Measurements from ENCODE around the gene KCNJ1.

The KCNJ1 gene

DNA sequence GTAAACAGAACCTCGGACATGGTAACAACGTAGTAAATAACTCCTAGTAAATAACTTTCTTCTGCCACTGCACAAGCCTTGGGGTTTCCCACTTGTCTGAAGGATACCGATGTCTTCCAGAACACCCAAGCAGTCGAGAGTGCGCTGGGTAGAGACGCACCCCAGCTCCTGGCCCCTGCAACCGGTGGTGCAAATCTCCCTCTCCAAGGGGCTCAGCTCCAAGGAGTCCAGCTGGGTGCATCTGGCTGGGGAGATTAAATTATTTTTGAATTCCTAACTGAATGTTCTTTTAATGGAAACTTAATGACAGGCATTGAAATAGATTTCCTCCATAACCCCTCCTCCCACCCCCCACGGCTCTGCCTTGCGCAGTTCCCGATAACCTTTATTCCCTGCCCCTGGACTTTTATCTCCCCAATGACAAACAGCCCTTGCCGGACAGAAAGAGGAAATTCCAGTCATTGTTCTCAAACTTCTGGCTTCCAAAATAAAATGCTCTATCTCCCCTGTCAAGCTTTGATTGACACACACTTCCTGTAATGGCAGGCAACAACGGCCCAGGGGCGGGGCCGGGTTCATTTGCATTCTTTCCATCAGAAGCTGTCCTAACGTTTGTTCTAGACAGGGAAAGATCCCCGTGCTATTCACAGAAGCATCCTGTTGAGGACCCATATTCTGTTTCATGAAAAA lies 31.2 kb downstream of the KCNJ1 start:
- H3K36me3 Mint-ChIP-seq (ENCODE audit: low read depth), result peaks cover 11% of the 10 kb centered on the region
- H3K4me1 Mint-ChIP-seq (ENCODE audit: low read depth), result peaks cover 34% of the 10 kb centered on the region
- H3K4me3 Mint-ChIP-seq, result no peak overlapping the region
- no peak overlapping the region for H3K27ac Mint-ChIP-seq
- H3K27me3 Mint-ChIP-seq (ENCODE audit: low read depth), result peaks cover under 1% of the 10 kb centered on the region
- peaks cover 13% of the 10 kb centered on the region for H3K9me3 Mint-ChIP-seq

DNA sequence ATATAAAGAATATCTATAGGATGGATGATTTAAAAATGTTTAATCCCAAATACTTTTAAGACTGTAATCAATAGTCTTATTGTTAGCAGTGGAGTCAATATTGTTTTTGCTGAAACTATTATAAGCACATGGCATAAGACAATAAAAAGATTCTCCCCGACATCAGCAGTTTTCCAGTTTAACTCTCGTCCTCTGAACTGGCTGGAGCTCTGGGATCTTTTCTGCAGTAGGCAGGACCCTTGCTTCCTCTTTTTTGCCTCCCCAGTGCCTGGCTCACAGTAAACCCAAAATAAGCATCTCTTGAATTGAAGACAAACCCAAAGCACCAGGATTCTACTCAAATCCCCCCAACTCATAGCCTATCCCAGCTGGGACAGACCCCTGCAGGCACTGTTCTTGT lies 32.9 kb downstream of the KCNJ1 start:
- H3K27me3 Mint-ChIP-seq (ENCODE audit: low read depth), result no peaks in the 10 kb centered on the region
- no peak overlapping the region for H3K27ac Mint-ChIP-seq
- no peak overlapping the region for H3K4me3 Mint-ChIP-seq
- peaks cover 6% of the 10 kb centered on the region for H3K36me3 Mint-ChIP-seq (ENCODE audit: low read depth)
- H3K4me1 Mint-ChIP-seq (ENCODE audit: low read depth), result peaks cover 36% of the 10 kb centered on the region
- H3K9me3 Mint-ChIP-seq, result peaks cover 12% of the 10 kb centered on the region

DNA sequence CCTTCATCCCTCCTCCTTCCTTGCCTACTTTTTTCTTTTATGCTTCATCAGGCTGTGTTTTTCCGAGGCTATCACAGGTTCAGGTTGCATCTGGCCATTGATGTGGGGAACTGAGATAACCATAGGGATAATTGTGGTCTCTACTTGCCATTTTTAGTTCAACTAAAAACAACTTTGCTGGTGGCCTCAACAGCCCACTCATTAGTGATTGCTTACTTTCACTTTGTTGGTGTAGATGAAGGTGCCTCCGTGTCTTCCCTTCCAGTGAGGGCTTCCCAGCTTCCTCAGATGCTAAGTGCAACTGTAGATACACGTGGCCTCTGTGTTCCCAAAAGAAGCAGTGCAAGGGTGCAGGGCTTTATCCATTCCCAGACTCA lies 35.0 kb downstream of the KCNJ1 start:
- Mint-ChIP-seq H3K27ac (peak overlapping the region; percentile 77), H3K4me1 (ENCODE audit: low read depth) (peaks cover 24% of the 10 kb centered on the region), H3K9me3 (peaks cover 1% of the 10 kb centered on the region), H3K27me3 (ENCODE audit: low read depth) (no peaks in the 10 kb centered on the region), H3K36me3 (ENCODE audit: low read depth) (peaks cover 2% of the 10 kb centered on the region), H3K4me3 (peak overlapping the region; percentile 60)

DNA sequence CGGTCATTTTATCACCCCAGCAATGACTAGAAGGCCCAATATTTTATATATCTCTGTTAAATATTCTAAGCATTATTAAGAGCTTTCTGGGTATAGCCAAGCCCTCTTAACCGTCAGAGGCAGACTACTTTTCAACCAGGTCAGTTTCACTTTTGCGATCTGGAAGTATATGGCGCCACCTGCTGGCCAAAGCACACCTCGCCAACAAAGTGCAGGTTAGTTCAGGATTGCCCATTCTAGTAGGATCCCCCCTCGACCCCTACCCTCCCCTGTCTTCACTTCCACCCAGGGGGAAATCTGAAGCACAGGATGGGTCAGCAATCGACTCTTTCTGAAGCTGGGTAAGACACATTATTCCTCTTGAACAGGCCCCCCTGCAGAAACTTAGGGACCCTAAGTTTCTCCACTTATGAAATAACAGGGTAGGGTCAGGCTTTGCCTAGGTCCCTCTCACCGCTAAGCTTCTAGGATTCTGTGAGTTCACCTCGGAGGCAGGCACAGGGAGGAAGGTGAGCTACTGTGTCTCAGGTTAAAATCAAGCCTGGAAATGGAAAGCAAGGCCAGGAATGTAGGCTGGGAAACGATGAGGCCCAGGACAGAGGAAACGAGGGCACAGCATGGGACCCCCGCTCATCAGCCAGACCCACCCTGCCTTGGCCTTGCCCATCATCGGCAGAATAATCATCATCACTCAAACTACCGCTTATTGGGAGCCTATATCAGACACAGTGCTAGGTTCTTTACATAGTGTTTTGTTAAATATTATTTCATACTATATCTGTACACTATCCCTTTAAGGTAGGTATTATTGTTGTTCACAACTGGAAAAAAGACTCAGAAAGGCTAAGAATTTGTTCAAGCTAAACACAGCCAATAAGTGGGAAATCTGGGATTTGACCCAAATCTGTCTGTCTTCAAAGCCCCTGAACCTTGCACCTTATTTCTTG lies 35.6 kb downstream of the KCNJ1 start:
- Mint-ChIP-seq H3K9me3 (no peaks in the 10 kb centered on the region), H3K27me3 (ENCODE audit: low read depth) (no peaks in the 10 kb centered on the region), H3K27ac (peak overlapping the region; percentile 82), H3K4me3 (peak overlapping the region; percentile 45), H3K4me1 (ENCODE audit: low read depth) (peaks cover 21% of the 10 kb centered on the region), H3K36me3 (ENCODE audit: low read depth) (peaks cover 2% of the 10 kb centered on the region)

DNA sequence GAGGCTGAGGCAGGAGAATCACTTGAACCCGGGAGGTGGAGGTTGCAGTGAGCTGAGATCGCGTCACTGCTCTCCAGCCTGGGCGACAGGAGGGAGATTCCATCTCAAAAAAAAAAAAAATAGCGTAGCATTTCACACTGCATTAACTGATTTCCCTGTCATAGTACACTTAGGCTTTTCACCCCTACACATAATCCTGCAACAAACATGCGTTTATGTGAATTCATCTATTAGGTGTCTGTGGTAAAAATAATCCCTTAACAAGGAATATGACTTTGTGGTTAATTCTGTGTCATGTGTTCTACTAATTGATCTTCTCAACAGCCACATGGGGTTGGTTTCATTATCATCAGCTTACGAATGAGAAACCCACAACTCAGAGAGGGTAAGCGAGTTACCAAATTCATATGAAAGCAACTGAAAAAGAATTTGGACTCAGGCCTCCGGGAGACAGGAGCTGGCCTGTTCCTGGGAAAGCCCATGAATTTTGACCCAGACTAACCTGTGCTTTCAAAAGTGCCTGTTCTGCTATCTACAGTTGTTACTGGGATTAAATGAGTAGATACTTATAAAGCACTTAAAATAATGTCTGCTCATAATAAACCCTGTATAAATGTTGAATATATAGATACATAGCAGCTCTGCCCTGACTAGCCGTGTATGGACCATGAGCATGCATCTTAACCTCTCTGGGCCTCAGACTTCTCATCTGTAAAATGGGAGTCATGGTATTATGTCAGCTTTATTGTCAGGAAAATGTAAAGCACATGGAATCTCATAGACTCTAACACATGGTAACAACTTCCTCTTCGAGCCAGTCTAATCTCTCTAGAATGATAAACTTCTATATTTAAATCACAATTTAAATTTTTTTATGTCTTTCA lies 36.6 kb downstream of the KCNJ1 start:
- peak overlapping the region; percentile 82 for H3K27ac Mint-ChIP-seq
- peaks cover 18% of the 10 kb centered on the region for H3K4me1 Mint-ChIP-seq (ENCODE audit: low read depth)
- H3K9me3 Mint-ChIP-seq, result no peaks in the 10 kb centered on the region
- no peaks in the 10 kb centered on the region for H3K36me3 Mint-ChIP-seq (ENCODE audit: low read depth)
- no peak overlapping the region for H3K4me3 Mint-ChIP-seq
- H3K27me3 Mint-ChIP-seq (ENCODE audit: low read depth), result no peaks in the 10 kb centered on the region

DNA sequence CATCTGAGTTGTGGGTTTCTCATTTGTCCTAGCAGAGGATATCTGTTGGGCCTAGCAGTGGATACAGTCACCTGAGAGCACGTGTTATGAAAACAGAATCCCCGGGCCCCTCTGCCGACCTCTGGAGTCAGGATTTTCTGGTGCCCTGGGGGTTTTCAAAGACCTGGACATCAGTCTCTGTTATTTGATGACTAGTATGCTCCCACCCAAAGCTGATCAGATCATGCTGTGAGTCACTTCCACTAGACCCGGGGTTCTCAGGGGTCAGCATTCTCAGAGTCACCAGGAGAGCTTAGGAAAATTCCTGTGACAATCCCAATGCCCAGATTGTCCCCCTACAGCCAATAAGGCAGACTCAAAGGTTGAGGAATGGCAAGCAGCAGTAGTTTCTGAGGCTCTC lies 38.7 kb downstream of the KCNJ1 start:
- Mint-ChIP-seq H3K27me3 (ENCODE audit: low read depth) (no peaks in the 10 kb centered on the region), H3K4me1 (ENCODE audit: low read depth) (peaks cover 18% of the 10 kb centered on the region), H3K9me3 (no peaks in the 10 kb centered on the region), H3K36me3 (ENCODE audit: low read depth) (no peaks in the 10 kb centered on the region), H3K27ac (no peak overlapping the region), H3K4me3 (no peak overlapping the region)

DNA sequence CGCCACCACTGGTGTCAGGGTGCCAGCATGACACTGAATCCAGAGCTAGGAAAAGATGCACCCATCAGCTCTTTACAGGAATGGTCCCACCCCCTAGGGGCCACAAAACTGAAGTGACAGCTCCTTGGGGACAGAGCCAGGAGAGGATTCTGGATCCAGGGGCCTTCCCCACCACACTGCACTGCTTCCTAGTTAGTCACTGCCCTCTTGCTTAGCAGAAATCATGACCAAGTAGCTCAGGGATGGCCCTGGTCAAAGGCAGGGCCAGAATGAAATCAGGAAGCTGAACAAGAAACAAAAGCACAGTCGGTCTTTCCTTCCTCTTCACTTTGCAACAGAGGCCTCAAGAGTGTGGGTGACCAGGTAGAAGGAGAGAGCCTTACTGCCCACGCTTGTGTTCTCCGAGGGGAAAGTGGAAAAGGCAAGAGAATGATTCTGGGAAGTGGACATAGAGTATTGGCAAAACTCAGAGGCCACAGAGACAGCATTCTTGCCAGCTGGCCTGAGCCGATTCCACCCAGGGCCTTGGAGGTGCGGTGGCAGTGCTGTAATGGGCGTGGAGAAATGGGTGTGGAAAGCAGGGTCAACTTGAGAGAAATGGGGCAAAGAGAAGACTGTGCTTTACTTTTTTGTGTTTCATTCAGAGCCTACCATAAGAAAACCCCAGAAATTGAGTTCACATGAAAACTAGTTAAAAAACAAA lies 39.8 kb downstream of the KCNJ1 start:
- Mint-ChIP-seq H3K27me3 (ENCODE audit: low read depth) (no peaks in the 10 kb centered on the region), H3K27ac (peak overlapping the region; percentile 1), H3K36me3 (ENCODE audit: low read depth) (no peaks in the 10 kb centered on the region), H3K4me3 (no peak overlapping the region), H3K9me3 (no peaks in the 10 kb centered on the region), H3K4me1 (ENCODE audit: low read depth) (peaks cover 15% of the 10 kb centered on the region)

DNA sequence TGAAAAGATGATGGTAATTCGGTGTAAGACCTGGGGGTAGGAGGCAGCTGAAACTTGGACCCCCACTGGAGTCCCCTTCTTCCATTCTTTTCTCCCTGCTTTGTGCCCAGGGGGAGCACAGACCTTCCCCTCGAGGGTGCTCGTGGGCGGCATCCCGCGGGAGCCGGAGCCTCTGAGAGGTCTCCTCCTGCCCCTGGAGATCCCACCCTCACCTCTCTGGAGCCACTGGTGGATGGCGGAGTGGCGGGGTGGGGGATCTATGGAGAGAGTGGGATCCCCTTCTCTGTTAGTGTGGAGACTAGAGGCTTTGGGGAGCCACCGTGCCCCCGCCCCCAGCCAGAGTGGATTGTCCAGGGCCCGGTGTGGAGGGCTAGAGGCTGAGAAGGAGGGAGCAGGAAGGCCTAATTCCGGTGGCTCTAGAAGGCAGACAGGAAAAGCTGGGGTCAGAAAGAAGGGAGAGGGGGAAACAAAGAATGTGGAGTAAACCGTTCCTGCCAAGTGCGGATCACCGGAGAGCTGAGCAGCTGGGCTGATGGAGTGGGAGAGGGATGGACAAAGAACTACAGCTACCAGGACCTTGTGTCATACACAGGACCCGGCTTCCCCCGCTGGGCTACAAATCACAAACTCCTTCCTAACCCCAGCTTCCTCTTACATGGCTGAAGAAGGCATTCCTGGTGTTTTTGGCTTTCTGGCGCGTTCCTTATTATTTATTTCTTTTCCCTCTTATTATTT lies 41.9 kb downstream of the KCNJ1 start:
- peaks cover 2% of the 10 kb centered on the region for H3K36me3 Mint-ChIP-seq (ENCODE audit: low read depth)
- no peak overlapping the region for H3K4me3 Mint-ChIP-seq
- no peaks in the 10 kb centered on the region for H3K27me3 Mint-ChIP-seq (ENCODE audit: low read depth)
- H3K4me1 Mint-ChIP-seq (ENCODE audit: low read depth), result peaks cover 3% of the 10 kb centered on the region
- no peaks in the 10 kb centered on the region for H3K9me3 Mint-ChIP-seq
- H3K27ac Mint-ChIP-seq, result no peak overlapping the region

DNA sequence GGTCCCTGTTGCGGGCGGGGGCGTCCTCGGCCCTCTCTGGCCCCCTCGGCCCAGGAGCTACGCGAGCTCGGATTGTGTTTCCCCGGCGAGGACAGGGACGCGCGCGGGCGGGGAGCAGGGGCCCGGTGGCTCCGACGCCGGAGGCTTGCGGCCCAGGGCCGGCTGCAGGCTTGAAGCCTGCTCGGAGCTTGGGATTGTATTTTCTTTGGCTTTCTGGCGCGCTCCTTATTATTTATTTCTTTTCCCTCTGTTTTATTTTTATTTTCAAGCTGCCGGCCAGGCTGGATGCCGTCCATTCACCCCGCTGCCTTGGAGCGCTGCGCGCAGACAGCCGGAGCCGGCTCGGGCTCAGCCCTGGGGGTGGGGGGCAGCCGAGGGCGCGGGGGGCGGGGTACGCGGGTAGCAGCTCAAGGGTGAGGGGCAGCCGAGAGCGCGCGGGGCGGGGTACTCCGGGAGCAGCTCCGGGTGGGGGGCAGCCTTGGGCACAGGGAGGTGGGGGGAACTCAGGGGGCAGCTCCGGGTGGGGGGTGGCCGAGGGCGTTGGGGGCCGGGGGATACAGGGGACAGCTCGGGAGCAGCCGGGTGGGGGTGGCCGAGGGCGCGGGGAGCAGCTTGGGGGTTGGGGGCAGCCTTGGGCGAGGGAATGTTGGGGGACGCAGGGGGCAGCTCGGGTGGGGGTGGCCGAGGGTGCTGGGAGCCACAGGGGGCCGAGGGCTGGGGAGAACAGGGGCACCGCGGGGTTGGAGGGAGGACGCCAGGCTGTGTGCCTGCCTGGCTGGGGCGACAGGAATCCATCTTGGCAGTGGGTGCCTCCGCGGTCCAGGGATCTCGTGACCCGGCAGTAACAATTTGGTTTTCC lies 42.7 kb downstream of the KCNJ1 start:
- Mint-ChIP-seq H3K4me3 (no peak overlapping the region), H3K36me3 (ENCODE audit: low read depth) (peaks cover 2% of the 10 kb centered on the region), H3K27me3 (ENCODE audit: low read depth) (no peaks in the 10 kb centered on the region), H3K9me3 (no peaks in the 10 kb centered on the region), H3K27ac (no peak overlapping the region), H3K4me1 (ENCODE audit: low read depth) (no peaks in the 10 kb centered on the region)

DNA sequence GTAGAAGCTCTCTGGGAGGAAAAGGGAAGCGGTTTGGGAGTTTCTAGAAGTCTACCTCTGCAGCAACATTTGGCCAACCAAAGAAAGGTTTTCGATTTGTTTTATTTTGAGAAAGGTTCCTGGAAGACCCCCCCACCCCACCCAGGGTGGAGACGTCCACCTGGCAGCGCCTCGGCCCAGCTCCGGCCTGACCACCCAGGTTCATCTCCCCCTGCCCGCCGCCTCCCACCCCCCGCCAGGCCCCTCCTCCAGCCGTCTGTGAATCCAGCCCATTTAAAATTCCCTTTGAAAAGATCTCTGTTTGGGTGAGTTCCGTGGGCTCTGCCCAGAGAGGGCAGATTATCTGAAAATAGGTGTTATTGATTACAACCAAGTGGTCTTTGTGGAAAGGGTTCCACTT lies 43.3 kb downstream of the KCNJ1 start:
- no peaks in the 10 kb centered on the region for H3K9me3 Mint-ChIP-seq
- peaks cover 4% of the 10 kb centered on the region for H3K36me3 Mint-ChIP-seq (ENCODE audit: low read depth)
- no peaks in the 10 kb centered on the region for H3K4me1 Mint-ChIP-seq (ENCODE audit: low read depth)
- no peak overlapping the region for H3K4me3 Mint-ChIP-seq
- H3K27me3 Mint-ChIP-seq (ENCODE audit: low read depth), result no peaks in the 10 kb centered on the region
- no peak overlapping the region for H3K27ac Mint-ChIP-seq

DNA sequence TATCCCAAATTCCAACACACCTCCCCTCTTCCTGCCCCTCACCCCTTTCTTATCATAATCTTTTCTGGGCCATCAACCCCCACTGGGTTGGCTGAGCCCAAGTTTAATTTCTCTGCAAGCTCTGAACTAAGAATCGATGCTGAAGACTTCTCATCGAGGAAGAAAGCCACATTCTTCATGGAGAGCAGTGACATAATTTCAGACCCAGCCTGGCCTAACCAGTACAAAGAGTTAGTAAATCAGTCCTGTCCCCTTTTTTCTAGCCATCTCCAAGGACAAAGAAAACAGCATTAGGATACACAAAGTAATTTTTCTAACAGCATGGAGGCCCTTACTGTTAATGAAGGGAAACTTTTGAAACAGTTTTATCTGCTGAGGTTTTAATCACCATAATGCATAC lies 45.0 kb downstream of the KCNJ1 start:
- Mint-ChIP-seq H3K27ac (no peak overlapping the region), H3K36me3 (ENCODE audit: low read depth) (peaks cover 4% of the 10 kb centered on the region)

DNA sequence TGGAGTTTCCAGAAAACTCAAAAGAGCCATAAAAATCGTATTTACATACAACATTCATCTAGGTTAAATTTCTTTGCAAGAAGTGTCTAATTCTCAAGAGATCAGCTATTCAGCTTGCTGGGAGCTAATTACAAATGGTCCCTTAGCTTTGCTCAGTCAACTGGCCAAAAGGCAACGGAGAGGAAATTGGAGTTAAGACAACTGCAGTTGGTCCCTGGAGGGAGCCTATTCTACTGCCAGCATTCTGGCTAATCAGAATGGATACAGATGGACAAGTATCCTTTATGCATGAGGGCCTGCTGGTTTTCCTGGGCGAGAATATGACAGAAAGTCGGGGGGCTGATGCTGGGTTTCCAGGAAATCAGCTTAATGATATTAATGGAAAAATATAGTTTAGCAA lies 45.5 kb downstream of the KCNJ1 start:
- H3K36me3 Mint-ChIP-seq (ENCODE audit: low read depth), result peaks cover 4% of the 10 kb centered on the region
- H3K9me3 Mint-ChIP-seq, result no peaks in the 10 kb centered on the region
- no peak overlapping the region for H3K4me3 Mint-ChIP-seq

More for the DNA sequence above, 45.0 kb downstream of the KCNJ1 start:
- Mint-ChIP-seq H3K4me3 (no peak overlapping the region), H3K4me1 (ENCODE audit: low read depth) (no peaks in the 10 kb centered on the region), H3K9me3 (no peaks in the 10 kb centered on the region), H3K27me3 (ENCODE audit: low read depth) (no peaks in the 10 kb centered on the region)

DNA sequence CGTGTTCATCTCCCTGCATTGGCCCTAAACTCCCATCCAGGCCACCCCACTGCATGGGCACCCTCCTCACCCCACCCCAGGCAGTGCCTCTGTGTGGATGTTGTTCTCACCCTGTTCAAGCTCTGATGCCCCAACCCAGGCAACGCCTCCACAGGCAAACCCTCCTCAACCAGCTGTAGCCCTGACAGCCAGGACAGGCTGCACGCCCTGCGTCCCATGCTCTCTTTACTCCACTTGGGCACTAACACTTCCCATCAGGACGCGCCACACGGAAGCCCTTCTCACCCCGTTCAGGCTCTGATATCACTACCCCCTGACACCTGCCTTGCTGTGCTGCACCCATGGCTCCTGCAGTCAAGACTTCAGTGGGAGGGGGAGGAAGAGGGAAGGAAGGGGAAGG lies 47.9 kb downstream of the KCNJ1 start:
- Mint-ChIP-seq H3K4me3 (no peak overlapping the region), H3K9me3 (no peaks in the 10 kb centered on the region), H3K36me3 (ENCODE audit: low read depth) (peaks cover 5% of the 10 kb centered on the region), H3K4me1 (ENCODE audit: low read depth) (no peaks in the 10 kb centered on the region), H3K27me3 (ENCODE audit: low read depth) (no peaks in the 10 kb centered on the region), H3K27ac (no peak overlapping the region)

More for the DNA sequence above, 45.5 kb downstream of the KCNJ1 start:
- H3K27ac Mint-ChIP-seq, result no peak overlapping the region
- no peaks in the 10 kb centered on the region for H3K4me1 Mint-ChIP-seq (ENCODE audit: low read depth)
- no peaks in the 10 kb centered on the region for H3K27me3 Mint-ChIP-seq (ENCODE audit: low read depth)

All from T-helper 1 cell treated with Interleukin-12 subunit alpha and Interleukin-12 subunit beta and Interleukin-4 antibody, amounts not matched to agents 30 μg/mL and 1 μg/mL, for 36 hours (primary cell).